CD4-positive, alpha-beta T cell treated with Interleukin-15 for 4 hours (primary cell): Measurements from ENCODE around the gene ITGB5.
"Not testable (repeated sequence)": the region's sequence is repeated elsewhere in the genome, so short reads cannot be mapped to it uniquely, and the experiment has no call there.

Experiments
- DNase-seq: peaks from one replicate; pipeline ENCODE4 v3.0.0-alpha.2; 2020; ENCODE audit warnings: low spot score

The ITGB5 gene

DNA sequence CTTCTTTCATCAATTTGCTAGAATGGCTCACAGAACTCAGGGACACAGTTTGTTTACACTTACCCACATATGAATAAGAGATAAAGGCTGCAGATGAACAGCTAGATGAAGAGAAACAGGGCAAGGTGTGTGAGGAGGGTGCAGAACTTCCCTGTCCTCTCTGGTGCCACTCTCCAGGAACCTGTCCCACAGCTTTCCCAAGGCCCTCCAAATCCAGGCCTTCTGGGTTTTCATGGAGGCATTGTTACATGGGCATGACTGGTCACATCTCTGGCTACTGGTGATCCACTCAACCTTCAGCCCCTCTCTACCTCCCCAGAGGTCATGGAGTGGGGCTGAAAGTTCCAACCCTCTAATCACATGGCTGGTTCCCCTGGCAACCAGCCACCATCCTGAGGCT is 73.6 kb downstream of the ITGB5 start:
- no peak for DNase-seq

DNA sequence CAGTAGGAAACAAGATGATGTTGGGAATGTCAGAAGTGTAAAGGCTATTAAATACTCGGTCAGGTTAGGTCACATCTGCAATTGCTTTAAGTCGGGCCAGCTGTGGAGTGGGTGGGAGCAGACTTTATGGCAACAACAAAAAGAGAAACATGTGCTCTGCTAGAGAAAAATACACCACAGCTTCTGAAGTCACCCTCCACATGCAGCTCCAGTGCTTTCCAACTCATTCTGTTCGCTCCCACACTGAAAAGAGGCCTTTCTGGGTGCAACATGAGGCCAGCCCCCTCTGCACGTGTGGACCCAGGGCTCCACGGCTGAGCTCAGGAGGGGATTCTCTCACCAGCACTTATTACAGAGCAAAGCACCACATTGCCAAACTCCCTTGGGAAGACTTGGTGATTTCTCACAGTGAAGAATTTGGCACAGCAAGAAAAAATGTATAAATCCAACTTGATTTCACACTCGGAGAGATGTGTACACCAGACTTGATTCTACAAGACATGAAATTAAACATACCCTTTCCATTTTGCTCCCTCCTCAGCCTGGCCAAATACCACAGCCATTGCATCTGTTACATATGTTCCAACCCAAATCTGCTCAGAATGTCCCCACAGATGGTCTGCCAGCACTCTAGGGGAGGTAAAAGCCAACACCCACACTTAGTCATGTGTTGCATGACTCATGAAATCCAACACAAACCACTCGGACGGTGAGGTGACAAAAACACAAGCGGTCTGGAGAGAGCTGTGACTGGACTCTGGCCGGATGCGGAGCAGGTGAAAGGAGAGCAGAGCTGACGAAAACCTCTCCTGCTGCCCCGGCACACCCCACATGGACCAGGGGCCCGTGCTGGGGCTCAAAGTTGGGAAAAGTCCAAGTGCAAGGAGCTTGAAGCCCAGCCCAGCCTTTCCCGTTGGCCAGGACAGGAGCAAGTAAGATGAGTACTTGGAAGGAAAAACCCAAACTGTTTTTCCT is 74.6 kb downstream of the ITGB5 start:
- DNase-seq: no peak

DNA sequence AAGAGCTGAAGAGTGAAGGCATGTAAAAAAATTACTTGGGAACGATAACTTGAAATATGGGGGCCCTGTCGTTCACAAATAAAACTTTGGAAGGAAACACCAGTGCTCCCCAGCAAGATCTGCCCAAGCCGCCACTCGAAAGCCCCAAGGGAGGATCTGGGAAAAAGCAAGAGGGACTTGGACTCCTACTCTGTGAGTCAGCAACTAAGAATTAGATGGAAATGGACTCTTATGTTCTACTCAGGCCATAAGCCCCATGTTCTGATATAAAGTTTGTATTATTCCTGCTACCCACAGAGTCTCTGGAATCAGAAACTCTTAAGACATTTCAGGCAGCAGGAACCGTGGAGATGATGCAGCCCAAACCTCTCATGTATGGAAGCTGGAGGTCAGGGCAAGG is 75.7 kb downstream of the ITGB5 start:
- DNase-seq: no peak

DNA sequence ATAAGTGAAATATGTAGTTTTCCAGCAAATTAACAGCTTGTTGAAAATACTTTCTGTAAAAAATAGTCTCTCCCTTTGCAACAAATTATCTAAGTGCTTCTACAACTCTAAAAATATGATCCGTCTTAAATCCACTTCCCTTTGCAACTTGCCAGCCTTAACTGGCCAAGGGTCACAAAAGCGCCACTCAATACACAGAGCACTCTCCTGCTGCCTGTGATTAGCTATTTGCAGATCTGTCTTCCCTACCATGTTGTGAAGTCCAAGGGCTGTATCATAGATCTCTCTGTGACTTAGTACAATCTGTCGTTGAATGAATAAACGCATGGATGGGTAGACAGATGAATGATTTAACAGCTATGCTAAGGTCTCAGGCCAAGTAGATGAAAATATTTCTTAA is 76.2 kb downstream of the ITGB5 start:
- no peak for DNase-seq

DNA sequence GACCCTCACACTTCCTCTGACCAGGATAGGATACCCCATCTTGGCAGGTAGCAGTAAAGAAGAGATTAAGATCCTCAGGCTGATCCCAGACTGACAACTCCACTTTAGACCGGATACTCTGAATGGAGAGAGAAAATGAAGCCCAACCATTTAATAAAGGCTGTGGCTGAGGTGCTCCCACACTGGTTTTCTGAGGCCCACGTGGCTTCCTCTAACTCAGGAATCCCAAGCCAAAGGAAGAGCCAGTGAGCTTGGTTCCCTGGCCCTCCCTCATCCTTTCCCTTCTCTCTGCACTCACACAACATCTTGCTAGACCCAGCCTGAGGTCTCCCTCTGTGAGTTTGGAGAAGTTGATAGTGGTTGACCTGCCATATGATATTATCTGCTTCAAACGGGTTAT is 78.1 kb downstream of the ITGB5 start:
- DNase-seq: no peak

DNA sequence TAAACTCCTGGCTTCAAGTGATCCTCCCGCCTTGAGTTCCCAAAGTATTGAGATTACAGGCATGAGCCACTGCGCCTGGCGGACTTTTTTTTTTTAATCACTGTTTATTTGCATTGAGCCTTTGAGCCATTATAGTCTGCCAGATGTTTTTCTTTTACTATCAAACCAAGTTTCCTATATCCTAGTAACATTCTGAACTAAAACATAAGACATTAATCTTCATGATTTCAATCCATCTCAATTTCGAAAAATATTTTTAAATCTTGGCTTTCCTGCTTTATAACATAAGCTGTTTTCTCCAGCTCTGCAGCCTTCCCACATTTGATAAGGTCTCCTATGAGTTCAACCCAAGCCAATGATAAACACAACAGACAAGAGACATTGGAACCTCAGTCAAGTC is 81.5 kb downstream of the ITGB5 start:
- DNase-seq: no peak

DNA sequence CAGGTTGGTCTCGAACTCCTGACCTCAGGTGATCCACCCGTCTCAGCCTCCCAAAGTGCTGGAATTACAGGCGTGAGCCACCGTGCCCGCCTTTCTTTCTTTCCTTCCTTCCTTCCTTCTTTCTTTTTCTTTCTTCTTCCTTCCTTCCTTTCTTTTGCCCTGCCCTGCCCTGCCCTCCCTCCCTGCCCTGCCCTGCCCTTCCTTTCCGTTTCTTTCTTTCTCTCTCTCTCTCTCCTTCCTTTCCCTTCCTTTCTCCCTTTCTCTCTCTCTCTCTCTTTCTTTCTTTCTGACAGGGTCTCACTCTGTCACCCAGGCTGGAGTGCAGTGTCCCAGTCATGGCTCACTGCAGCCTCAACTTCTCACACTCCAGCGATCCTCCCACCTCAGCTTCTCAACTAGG is 82.3 kb downstream of the ITGB5 start:
- no peak for DNase-seq

DNA sequence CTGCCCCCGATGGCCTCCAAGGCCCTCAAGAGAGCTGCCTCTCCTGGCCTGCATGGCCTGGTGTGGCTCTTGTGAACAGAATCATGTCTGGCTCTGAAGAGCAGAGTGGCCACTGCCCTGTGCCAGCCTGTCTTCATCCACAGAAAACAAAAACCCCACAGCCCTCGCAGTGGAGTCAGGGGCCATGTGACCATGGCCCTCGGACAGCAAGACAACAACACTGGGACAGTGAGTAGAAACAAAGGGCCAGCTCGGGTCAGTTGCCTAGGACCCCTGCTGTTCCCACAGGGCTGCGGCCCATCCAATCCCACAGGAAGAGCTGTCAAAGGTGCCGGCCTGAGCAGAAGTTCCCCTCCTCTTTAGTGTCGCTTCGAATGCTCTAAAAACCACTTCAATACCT is 84.5 kb downstream of the ITGB5 start:
- no peak for DNase-seq

DNA sequence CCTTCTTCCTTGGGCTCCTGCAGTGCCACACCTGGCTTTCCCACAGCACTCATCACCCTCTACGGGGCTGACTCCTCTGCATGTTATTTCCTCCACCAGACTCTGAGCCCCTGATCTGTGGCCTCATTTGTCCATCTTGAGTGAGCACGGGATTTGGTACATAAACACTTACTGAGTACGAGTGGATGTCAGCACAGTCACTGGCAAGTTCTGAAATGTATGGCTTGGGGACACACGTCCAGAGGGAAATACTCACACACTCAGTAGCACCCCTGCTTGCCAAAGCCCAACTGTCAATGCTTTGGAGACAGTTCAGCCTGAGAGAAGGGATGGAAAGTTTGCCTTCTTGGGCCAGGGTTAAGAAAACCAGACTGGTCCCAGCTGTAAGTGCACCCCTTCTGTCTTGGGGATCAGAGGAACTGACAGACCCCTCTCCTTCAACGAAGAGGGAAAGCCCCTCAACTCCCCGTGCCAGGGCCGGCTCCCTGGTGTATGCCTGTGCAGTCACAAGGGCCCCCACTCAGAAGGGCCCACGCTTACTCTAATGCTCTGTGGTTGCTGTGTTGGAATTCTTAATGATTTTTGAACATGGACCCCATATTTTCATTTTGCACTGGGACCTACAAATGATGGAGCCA is 85.0 kb downstream of the ITGB5 start:
- no peak for DNase-seq

DNA sequence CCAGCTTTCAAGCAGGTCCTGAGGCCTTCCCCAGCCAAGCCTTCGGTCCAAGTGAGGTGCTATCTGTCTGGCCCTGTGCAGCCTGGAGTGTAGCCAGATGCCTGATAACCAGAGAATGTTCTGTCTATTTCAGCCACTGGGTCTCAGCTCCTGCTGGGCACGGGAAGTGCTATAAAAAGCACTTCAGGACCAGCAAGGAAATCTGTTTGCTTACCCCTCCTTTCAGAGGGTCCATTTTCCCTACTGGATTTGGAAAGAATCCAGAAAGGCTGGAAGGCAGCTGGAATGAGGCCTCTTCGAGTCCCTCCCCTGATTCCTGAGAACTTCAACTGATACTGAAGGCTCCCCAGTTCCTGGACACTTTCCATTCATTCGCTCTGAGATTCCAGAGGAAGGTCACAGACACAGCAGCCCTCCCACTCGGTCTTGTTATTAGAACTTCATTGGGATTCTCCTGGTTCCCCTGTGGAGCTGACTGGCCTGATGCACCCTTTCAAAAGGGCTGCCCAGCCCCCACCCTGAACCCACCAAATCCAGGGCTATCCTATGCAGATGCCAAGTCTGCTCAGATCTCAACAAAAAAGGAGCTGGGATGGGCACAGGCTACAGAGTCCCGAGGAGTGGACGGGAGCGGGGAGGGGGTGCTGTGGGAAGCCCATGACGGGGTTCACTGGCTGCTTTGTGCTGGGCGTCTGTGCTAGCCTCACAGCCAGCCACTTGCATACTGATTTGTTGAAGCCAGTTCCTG is 86.5 kb downstream of the ITGB5 start:
- no peak for DNase-seq

DNA sequence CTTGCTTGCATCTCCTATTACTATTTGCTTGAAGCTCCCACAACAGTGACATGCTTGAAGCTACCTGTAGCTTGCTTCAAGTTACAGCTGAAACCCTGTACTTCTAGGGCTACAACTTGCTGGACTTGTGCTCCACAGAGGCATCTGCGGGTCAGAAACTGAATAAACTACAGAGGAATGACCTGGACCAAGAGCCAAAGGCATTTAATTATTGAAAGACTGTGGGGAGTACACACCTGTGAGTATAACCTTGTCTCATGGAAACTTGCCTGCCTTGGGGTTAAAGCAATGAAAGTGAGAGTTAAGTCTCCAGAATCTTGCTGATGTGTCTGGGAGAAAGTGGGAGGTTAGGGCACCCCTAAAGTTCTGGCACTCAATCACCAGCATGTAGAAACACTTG is 87.1 kb downstream of the ITGB5 start:
- DNase-seq: no peak

DNA sequence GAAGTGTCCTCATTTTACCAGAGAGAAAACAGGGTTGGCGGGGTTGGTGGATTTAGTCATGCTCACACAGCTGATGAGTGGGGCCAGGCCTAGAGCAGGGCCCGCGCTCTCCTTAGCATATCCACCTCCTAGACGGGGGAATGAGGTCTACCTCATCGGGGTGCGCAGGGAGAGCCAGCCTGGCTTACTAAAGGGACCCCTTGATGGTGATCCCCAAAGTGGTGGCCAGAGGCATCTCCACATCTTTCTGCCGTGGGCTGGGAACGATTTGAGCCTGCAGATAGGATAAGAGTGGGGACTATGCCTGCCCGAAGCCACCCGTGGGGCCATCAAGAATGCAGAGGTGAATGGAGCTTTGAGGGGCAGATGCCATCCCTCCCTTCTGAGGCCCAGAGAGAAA is 87.5 kb downstream of the ITGB5 start:
- no peak for DNase-seq

DNA sequence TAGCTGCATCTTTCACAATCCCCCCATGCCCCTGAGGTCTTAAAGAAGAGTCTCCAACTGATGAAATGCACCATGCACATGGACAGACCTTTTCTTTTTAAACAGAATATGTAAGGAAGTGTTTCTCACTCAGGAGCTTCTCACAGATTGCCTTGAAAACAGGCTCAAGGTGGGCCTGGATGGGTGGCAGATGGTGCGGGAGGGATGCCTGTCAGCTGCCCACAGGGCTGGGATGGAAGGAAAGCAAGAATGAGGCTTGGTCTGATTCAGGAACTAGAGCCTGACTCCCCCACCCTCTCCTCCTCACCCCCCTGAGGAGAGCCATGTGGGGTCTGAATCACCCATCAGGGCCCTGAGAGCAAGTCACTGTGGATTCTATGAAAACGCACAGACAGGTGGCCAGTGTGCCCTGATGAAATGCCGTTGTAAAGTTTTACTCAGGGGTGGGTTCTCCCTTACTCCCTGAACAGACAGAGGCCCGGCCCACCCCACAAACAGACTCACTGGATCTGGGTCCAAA is 89.7 kb downstream of the ITGB5 start:
- no peak for DNase-seq

DNA sequence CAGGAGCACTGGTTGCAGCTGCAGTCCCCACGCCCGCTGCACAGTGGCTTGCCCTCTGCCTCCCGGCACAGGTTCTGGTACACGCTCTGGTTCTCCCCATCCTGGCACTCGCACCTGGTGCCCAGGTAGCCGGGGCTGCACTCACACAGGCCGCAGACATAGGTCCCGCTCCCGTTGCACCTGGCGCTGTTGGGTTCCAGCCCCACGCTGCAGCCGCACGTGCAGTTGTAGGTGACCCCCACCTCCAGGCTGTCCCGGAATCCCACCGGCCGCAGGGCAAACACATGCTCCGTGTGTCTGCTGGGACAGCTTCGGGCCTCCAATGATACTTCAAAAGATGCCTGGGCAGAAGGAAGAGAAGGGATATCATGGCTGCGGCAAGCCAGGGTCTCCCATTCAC is 90.7 kb downstream of the ITGB5 start:
- DNase-seq: no peak

DNA sequence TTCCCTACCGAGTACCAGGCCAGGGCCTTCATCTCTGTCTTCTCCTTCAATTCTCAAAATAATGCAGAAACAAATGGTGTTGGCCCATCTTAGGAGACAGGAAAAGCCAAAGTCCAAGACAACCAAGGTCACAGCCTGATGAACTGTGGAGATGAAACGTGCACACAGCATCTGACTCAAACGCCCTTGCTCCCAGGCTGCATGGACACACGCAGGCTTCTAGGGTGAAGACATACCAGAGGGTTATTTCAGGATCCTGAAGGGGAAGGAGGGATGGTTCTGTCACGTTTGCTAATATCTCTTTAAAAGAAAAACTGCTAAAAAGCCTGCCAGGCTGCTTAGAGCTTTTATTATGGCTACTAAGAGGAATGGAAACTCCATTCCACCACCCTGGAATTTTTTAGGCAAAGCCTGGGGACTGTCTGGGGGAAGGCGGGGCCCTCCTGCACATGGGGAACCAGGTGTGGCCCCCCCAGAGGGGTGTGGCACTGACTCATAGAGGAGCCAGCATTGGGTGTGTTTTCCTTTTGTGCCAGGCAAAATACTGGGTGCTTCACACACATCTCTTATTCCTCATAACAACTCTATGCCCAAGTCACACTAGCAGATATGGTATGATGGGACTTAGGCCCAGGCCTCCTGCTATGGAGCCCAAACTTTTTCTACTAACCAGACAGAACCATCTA is 94.0 kb downstream of the ITGB5 start:
- DNase-seq: no peak

DNA sequence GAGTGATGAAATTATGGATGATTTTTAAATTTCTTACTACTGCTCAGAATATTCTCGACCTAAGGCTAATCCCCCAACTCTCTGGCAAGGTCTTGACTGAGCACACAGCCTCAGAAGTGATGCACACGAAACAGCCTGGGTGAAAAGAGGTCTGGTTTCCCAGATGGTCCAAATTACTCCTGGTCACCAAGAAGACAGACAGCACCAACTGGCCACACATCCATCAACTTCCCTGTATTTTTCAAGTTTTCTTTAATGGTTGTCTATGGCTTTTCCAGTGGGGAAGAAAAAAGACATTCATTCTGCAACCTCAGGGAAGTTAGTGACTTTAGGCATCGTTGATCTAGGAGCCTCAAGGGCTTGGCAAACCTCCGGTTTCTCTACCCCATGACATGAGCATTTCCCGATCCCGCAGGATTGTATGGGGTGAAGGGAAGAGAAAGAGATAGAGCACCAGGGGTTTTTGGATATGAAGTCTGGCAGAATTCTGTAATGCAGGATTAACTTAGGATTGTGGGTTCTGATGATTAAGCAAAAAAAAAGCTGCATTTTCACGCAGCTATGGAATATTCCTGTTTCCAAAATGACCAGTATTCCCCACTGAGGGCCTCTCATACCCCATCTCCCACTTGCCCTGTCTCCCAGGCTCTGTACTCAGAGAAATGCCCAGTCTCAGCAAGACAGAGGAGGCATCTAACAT is 94.7 kb downstream of the ITGB5 start:
- no peak for DNase-seq

DNA sequence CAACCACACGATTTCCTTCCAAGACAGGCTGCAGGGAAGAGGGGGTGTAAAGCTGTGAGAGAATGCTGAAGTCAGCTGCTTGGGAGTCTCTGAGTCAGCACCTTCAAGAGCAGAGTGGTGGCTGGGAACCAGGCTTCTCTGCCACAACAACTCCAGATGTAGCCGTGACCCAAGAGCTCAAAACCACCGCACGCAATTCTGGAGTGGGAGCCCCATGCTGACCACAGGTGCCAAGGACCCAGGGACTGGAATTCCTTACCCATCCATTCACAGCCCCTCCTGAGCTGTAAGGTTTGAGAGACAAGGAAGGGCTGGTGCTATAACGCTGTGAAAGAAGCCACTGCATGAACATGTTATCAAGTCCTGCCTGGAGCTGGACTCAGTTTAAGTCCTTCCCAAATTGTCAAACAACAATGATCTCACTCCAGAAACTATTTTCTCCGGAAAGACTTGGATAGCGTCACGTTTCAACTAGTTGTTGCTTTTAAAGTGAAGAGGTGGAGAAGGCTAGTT is 95.5 kb downstream of the ITGB5 start:
- no peak for DNase-seq

DNA sequence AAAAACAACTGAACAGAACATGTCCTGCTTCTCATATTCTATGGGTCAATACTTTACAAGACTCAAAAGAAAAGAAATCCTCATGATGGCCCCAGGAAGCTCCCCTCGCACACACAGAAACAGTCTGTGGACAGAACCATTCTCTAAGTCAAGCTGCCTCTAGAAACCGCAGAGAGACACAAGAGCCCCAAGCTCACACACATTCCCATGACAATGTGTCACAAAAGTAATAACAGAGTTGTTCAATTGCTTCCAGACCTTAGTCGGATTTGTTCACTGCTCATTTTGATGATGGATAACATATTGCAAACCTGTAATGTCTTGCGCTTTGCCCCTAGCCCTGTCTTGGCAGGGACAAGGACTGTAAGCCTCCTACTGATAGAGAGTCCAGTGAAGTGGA is 96.0 kb downstream of the ITGB5 start:
- no peak for DNase-seq

DNA sequence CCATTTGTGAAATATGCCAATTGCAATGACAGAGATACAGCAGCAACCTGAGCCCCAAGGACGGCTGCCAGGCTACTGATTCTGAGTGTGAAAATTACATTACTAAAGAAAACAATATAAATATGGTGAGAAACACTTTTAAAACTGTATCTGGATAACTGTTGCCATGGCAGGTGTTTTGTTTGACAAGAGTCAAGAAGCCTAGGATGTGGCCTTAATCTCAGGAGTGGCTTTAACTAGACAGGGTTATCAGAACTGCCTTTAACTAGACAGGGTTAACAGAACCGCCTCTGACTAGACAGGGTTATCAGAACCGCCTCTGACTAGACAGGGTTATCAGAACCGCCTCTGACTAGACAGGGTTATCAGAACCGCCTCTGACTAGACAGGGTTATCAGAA is 98.1 kb downstream of the ITGB5 start:
- DNase-seq: not testable (repeated sequence)

DNA sequence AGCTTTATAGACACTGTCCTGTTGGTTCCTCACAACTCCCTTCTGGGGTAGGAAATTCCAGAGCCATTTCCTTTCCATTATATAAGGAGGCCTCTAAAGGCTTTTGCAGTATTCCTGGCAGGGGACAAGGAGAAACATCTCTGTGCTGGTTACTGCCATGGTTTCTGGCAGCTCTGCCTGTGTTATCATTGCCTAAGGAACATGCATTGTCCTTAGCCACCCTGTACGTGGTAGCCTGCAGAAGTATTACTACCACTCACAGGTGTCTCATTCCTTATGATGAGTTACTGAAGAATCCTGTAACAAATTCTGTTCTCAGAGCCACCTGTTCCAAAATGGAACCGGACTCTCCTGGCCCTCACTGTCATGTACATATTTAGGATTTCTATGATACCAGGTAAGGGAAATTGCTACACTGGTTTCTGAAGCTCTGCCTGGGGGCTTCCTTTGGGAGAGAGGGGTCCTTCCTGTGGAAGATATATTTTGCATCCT is 98.9 kb downstream of the ITGB5 start:
- no peak for DNase-seq
